ENCODE data around the gene WNT8B.

GRCh38 chr10:100482834-100483185 lies 20.0 kb downstream of the WNT8B start:
- TF ChIP-seq CTCF (IDR thresholded peaks at IDR 0.05) (no peak), POLR2A (IDR thresholded peaks at IDR 0.05) (no peak)
